GM19025 (cell line): ENCODE data around the gene MCFD2.

Experiments
- ATAC-seq: cut with Tn5 transposase; IDR thresholded peaks from one replicate; pipeline ENCODE4 v1.9.1; 2021; ENCODE audit warnings: mild to moderate bottlenecking, low read depth, moderate library complexity; ENCODE audit not compliant: unreplicated experiment

MCFD2 gene

GRCh38 chr2:46939626-46940359, 24.2 kb upstream of the MCFD2 start:
- ATAC-seq = no peak

GRCh38 chr2:46937471-46937901, 21.9 kb upstream of the MCFD2 start:
- ATAC-seq = no peak

GRCh38 chr2:46936566-46936965, 21.0 kb upstream of the MCFD2 start:
- ATAC-seq = no peak

- ATAC-seq = no peak
These were observed 19.5 kb upstream of the MCFD2 start for GRCh38 chr2:46935071-46935470.

- ATAC-seq = no peak
These were observed 14.0 kb upstream of the MCFD2 start for GRCh38 chr2:46929612-46930011.

GRCh38 chr2:46926863-46927262, 11.3 kb upstream of the MCFD2 start:
- ATAC-seq = no peak

- ATAC-seq = no peak
These were observed 10.1 kb upstream of the MCFD2 start for GRCh38 chr2:46925474-46926351.

- no peak for ATAC-seq
These were observed 9.0 kb upstream of the MCFD2 start for GRCh38 chr2:46924608-46925007.

- ATAC-seq = no peak
These were observed 8.4 kb upstream of the MCFD2 start for GRCh38 chr2:46924038-46924437.

- no peak for ATAC-seq
These were observed 7.5 kb upstream of the MCFD2 start for GRCh38 chr2:46923041-46923528.

- no peak for ATAC-seq
These were observed 7.0 kb upstream of the MCFD2 start for GRCh38 chr2:46922606-46923005.

- ATAC-seq = no peak
These were observed 6.3 kb upstream of the MCFD2 start for GRCh38 chr2:46921676-46922448.

- no peak for ATAC-seq
These were observed 2.0 kb upstream of the MCFD2 start for GRCh38 chr2:46917628-46918027.

GRCh38 chr2:46915811-46916630, 415 bp upstream of the MCFD2 start:
- ATAC-seq = peak; percentile 94

- ATAC-seq = no peak
These were observed 902 bp downstream of the MCFD2 start for GRCh38 chr2:46914578-46915230.

GRCh38 chr2:46913471-46914381, 1.9 kb downstream of the MCFD2 start:
- ATAC-seq = no peak

GRCh38 chr2:46909771-46910419, 5.7 kb downstream of the MCFD2 start:
- peak; percentile 96 for ATAC-seq

- ATAC-seq = no peak
These were observed 6.5 kb downstream of the MCFD2 start for GRCh38 chr2:46909150-46909549.
